GM12873 (cell line): ENCODE data around the gene ZNF500.

Experiments used
- TF ChIP-seq, protein P1 (sequence below): IDR thresholded peaks from 2 replicates; pipeline ENCODE4 v1.5.1; 2012; ENCODE audit warnings: low read depth, mild to moderate bottlenecking, moderate library complexity, low read length, control low read depth; ENCODE audit not compliant: insufficient read depth; ENCODE audit errors: missing control alignments

The ZNF500 gene

DNA sequence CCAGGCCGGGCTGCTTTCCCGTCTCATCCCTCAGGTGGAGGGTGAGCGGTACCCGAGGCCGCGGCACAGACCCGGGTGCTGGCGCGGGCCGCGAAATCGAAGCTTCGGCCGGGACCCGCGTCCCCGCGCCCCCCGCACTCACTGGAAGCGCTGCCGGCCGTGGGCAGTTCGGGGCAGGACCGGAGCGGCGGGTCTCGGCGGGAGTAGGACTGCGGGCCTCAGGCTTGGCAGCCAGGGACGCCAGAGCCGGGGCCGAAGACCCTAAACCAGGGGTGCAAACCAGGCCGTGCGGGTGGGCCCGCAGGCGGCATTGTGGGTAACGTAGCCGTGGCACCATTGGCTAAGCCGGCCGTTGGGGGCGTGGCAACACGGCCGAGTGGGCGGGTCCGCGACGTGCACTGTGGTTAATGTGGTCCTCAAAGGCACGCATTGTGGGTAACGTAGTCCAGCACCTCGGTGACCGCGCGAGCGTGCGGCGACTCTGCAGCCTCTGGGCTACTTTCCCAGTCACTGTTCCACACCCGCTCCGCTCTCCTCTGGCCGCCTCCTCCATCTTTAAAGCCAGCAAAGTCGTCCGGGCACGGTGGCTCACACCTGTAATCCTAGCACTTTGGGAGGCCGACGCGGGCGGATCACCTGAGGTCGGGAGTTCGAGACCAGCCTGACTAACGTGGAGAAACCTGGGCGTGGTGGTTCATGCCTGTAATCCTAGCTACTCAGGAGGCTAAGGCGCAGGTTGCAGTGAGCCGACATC is at the start of gene ZNF500:
Gene ZNF500 (minus strand): TSS at position 288 of the 754 bp plus-strand sequence. CDS start 1,184 bp downstream, outside the sequence.
- TF ChIP-seq, protein P1, sequence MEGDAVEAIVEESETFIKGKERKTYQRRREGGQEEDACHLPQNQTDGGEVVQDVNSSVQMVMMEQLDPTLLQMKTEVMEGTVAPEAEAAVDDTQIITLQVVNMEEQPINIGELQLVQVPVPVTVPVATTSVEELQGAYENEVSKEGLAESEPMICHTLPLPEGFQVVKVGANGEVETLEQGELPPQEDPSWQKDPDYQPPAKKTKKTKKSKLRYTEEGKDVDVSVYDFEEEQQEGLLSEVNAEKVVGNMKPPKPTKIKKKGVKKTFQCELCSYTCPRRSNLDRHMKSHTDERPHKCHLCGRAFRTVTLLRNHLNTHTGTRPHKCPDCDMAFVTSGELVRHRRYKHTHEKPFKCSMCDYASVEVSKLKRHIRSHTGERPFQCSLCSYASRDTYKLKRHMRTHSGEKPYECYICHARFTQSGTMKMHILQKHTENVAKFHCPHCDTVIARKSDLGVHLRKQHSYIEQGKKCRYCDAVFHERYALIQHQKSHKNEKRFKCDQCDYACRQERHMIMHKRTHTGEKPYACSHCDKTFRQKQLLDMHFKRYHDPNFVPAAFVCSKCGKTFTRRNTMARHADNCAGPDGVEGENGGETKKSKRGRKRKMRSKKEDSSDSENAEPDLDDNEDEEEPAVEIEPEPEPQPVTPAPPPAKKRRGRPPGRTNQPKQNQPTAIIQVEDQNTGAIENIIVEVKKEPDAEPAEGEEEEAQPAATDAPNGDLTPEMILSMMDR: no peak

DNA sequence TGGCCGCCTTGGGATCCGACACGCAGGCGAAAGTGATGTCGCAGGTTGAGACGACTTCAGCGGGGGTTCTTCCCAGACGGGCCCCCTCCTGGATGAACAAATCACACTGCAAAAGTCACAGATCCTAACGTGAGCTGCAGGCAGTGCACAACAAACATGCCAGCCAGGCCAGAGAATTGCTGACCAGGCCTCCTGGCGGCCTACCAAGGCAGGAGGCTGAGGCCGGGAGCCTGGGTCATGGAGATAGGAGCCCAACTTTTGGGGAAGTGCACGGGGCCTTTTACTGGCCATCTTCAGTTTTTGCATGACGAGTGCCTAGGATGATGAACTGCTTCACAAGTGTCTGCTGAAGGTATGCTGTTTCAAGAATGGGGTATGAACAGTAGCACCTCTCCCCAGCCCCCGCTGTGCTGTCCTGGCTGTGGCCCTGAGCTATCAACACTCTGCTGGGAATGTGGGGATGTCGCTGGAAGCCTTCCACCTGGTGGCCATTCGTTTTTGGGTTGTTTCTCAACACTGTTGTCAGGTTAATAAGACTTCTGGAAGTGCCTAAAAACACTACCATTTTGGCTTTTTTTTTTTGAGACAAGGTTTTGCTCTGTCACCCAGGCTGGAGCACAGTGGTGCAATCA is 47.7 kb upstream of the ZNF500 start:
- TF ChIP-seq, protein P1: no peak

DNA sequence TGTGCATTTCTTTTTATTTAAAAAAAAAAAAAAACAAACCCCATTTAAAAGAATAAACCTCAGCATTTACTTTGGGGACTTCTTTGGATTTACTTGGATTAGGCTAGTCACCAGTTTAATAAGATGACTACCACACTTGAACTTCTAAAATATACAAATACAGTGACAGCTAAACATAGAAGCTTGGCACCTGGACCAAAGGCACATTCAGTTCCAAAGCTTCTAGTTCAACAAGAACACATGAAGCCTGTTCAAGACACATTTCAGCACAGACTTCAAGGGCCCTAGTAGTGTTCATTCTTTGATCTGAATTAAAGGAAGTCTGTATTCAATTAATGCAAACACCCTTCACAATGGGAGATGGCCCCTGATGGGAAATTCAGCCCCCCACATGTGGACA is 47.1 kb upstream of the ZNF500 start:
- TF ChIP-seq, protein P1: no peak

DNA sequence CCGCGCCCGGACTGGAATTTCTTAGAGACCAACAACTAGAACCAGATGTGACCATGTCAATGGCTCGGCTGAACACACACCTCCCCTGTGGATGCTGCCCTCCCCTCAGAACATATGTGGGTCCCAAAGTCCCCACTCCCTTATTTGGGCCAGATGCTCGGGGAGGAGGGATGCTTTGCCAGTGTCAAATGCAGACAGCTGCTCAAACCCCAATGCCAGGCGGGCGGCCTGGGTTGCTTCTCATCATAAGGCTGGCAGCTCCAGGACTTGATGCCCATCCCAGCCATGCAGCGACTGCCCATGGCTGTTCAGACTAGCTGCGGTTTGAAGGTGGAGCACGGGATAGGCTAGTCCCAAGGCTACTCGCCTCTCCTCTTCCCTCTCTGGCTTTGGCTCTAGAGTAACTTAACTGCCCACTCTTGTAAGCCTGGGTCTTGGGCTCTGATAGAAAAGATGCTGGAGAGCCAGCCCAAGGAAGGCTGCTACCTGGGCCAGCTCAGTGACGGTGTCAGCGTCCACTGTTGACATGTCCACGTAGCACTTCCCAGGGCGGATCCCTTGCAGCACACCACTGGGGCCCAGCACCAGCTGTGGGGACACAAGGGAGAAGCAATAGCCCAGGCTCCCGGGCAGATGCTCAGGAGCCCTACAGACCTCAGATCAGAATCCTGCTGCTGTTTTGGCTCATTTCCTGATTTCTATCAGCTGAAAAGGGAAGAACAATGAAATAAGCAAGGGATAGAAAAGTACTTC is 46.5 kb upstream of the ZNF500 start:
- TF ChIP-seq, protein P1: no peak

DNA sequence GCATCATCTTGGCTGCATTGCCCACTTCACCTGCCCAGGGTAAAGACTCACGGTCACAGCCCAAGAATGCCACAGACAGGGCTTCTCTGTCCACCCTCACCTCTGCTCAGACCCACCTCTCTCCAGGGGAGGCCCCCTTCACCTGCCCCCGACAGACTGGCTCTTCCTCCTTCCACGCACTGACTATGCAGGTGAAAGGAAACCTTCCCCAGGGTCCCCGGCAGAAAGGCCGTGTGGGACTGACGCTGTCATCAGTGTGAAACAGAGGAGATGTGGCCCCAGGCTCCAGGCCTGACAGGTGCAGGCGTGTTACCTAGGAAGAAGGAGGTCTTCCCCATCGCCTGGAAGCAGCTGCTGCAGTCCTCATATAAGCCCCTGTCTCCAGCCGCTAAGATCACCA is 44.8 kb upstream of the ZNF500 start:
- TF ChIP-seq, protein P1: no peak

DNA sequence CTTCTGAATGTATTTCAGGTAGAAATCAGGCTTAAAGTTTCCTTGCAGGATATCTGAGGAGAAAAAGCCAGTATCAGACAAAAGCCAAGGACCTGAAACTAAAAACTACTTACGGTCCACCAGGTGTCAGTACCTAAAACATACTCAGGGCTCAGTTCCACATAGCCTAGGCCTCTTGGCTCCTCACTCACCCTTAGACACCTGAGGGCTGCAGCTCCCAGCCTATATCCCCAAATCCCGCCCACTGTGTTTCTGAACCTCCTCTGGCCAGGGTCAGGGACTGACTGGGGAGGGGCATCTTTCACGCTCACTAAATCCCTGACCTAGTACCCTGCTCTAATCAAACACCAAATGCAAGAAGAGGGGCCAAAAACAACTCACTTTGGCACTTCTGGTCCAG is 44.3 kb upstream of the ZNF500 start:
- TF ChIP-seq, protein P1: no peak

DNA sequence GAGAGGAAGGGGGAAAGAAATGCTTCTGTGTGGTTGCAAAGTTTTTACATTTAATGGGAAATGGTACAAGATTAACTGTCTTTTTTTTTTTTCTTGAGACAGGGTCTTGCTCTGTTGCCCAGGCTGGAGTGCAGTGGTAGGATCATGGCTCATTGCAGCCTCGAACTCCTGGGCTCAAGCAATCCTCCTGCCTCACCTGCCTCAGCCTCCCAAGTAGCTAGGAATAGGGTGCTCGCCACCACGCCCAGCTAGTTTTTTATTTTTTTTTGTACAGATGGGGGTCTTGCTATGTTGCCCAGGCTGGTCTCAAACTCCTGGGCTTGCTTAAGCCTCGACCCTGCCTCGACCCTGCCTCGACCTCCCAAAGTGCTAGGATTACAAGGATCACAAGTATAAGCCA is 39.3 kb upstream of the ZNF500 start:
- TF ChIP-seq, protein P1: no peak
